Neural cell (in vitro differentiated cells): Measurements from ENCODE around the gene DCK. TPM values are rescaled to one million over a fixed set of nuclear protein-coding genes. Genes with fewer than 3 reads are reported as not detected.

Experiments used
- H2AFZ ChIP-seq: fragments of 200-600, 300-800 bp; sonication (generic), shearing (Covaris generic); 2 replicates; pipeline ENCODE4 v1.6.0; 2014; ENCODE audit warnings: low read depth, mild to moderate bottlenecking, antibody characterized with exemption, low read length, moderate library complexity
- H3F3A ChIP-seq: fragments of 200-600 bp; shearing (Covaris generic); 2 replicates; pipeline ENCODE4 v1.6.1; 2016; ENCODE audit warnings: mild to moderate bottlenecking, moderate library complexity, mixed read lengths, antibody characterized with exemption, low read length; ENCODE audit not compliant: insufficient read depth, poor library complexity, severe bottlenecking
- H3K27ac ChIP-seq: fragments of 200-600, 300-800 bp; sonication (generic), shearing (Covaris generic); 2 replicates; pipeline ENCODE4 v1.5.1; 2014; ENCODE audit warnings: mild to moderate bottlenecking, low read length, moderate library complexity
- H3K27me3 ChIP-seq: fragments of 300-800, 200-600 bp; sonication (generic), shearing (Covaris generic); 2 replicates; pipeline ENCODE4 v1.6.0; 2014; ENCODE audit warnings: mild to moderate bottlenecking, low read depth, low read length, moderate library complexity; ENCODE audit not compliant: insufficient read depth
- H3K36me3 ChIP-seq: fragments of 300-800, 200-600 bp; sonication (generic), shearing (Covaris generic); 2 replicates; pipeline ENCODE4 v1.5.1; 2014; ENCODE audit warnings: mild to moderate bottlenecking, antibody characterized with exemption, low read length, moderate library complexity; ENCODE audit not compliant: insufficient read depth
- H3K4me2 ChIP-seq: fragments of 300-800, 200-600 bp; sonication (generic), shearing (Covaris generic); 2 replicates; pipeline ENCODE4 v1.6.0; 2014; ENCODE audit warnings: mild to moderate bottlenecking, low read length
- H3K4me3 ChIP-seq: fragments of 300-800, 200-600 bp; sonication (generic), shearing (Covaris generic); 2 replicates; pipeline ENCODE4 v1.5.1; 2014; ENCODE audit warnings: mild to moderate bottlenecking, low read length, moderate library complexity
- H3K79me2 ChIP-seq: fragments of 200-600 bp; shearing (Covaris generic); replicated peaks from 2 replicates; pipeline ENCODE4 v1.6.0; 2014; ENCODE audit warnings: mild to moderate bottlenecking, low read length, moderate library complexity; ENCODE audit not compliant: insufficient read depth
- H3K9ac ChIP-seq: fragments of 300-800, 200-600 bp; sonication (generic), shearing (Covaris generic); 2 replicates; pipeline ENCODE4 v1.6.1; 2016; ENCODE audit warnings: mild to moderate bottlenecking, low read length, mixed read lengths
- H3K9me2 ChIP-seq: fragments of 200-600 bp; shearing (Covaris generic); 2 replicates; pipeline ENCODE4 v1.6.1; 2016; ENCODE audit warnings: mild to moderate bottlenecking, low read length, mixed read lengths; ENCODE audit not compliant: insufficient read depth
- H3K9me3 ChIP-seq: fragments of 200-600, 300-800 bp; sonication (generic), shearing (Covaris generic); 2 replicates; pipeline ENCODE4 v1.6.1; 2016; ENCODE audit warnings: mild to moderate bottlenecking, mixed run types, low read length, moderate library complexity, mixed read lengths
- H4K20me1 ChIP-seq: fragments of 200-600 bp; shearing (Covaris generic); 2 replicates; pipeline ENCODE4 v1.6.1; 2016; ENCODE audit warnings: mild to moderate bottlenecking, mixed run types; ENCODE audit not compliant: insufficient read depth
- EP300 ChIP-seq: fragments of 450-650 bp; conservative IDR thresholded peaks from 2 replicates; pipeline ENCODE4 v1.6.1; 2014; ENCODE audit warnings: antibody characterized with exemption, mild to moderate bottlenecking, moderate library complexity; ENCODE audit not compliant: poor library complexity, severe bottlenecking
- EZH2 ChIP-seq: fragments of 200-600, 300-800 bp; shearing (Covaris generic), sonication (generic); IDR thresholded peaks from 2 replicates; pipeline ENCODE4 v1.6.1; 2014; ENCODE audit warnings: antibody characterized with exemption, low read length, borderline replicate concordance, mild to moderate bottlenecking; ENCODE audit not compliant: insufficient read depth, poor library complexity, severe bottlenecking
- MXI1 ChIP-seq: fragments of 450-650 bp; conservative IDR thresholded peaks from 2 replicates; pipeline ENCODE4 v1.6.1; 2014; ENCODE audit warnings: antibody characterized with exemption, mild to moderate bottlenecking; ENCODE audit not compliant: poor library complexity, severe bottlenecking
- POLR2AphosphoS5 ChIP-seq: IDR thresholded peaks from 2 replicates; pipeline ENCODE4 v1.6.1; 2012
- RAD21 ChIP-seq: fragments of 450-650 bp; conservative IDR thresholded peaks from 2 replicates; pipeline ENCODE4 v1.6.1; 2014; ENCODE audit warnings: antibody characterized with exemption, mild to moderate bottlenecking, moderate library complexity
- SMC3 ChIP-seq: fragments of 450-650 bp; conservative IDR thresholded peaks from 2 replicates; pipeline ENCODE4 v1.6.1; 2014; ENCODE audit warnings: antibody characterized with exemption, mild to moderate bottlenecking, moderate library complexity; ENCODE audit not compliant: poor library complexity
- TAF1 ChIP-seq: IDR thresholded peaks from 2 replicates; pipeline ENCODE4 v1.6.1; 2012; ENCODE audit warnings: low read depth
- polyA plus RNA-seq: library from polyadenylated mRNA; depleted of rRNA; stranded (reverse); fragments of >200 nt; gene quantifications from 2 replicates; pipeline ENCODE4 v1.2.3, GENCODE V29; 2014
- TF ChIP-seq, protein P1 (sequence below): IDR thresholded peaks from 2 replicates; pipeline ENCODE4 v1.6.1; 2012; ENCODE audit warnings: borderline replicate concordance
- TF ChIP-seq, protein P2 (sequence below): fragments of 450-650 bp; IDR thresholded peaks from 2 replicates; pipeline ENCODE4 v1.5.1; 2014; ENCODE audit warnings: antibody characterized with exemption, mild to moderate bottlenecking, moderate library complexity; ENCODE audit not compliant: poor library complexity, severe bottlenecking

The DCK gene
- polyA plus RNA-seq, 1 donor from 2014 or later = 147 TPM

DNA sequence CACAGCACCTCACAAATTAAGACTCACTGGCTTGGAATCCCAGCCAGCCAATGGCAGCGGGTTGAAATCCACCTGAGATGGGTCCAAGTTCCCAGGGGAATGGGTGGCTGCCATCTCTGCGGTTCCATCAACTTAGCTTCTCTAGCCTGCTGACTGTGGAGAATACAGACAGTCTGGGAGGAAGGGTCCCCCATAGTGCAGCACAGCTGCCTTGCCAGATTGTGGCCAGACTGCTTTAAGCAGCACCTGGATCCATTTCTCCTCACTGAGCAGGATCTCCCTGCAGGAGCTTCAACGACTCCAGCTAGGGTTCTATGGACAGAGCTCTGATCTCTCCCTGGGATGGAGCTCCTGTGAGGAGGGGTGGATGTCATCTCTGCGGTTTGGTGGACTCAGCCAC is 51.8 kb downstream of the DCK start:
- Histone ChIP-seq H3K9me3 (no peaks in the 10 kb centered on the region), H3F3A (no peaks in the 10 kb centered on the region), H3K79me2 (no peaks in the 10 kb centered on the region), H3K9ac (no peak overlapping the region), H4K20me1 (no peaks in the 10 kb centered on the region), H3K27ac (no peak overlapping the region), H3K4me2 (no peak overlapping the region), H3K9me2 (no peaks in the 10 kb centered on the region), H2AFZ (no peak overlapping the region), H3K36me3 (no peaks in the 10 kb centered on the region), H3K4me3 (no peak overlapping the region), H3K27me3 (no peaks in the 10 kb centered on the region)
- no peak for TF ChIP-seq EZH2
- TF ChIP-seq RAD21 = no peak
- no peak for TF ChIP-seq MXI1
- TF ChIP-seq TAF1 = no peak
- no peak for TF ChIP-seq SMC3

DNA sequence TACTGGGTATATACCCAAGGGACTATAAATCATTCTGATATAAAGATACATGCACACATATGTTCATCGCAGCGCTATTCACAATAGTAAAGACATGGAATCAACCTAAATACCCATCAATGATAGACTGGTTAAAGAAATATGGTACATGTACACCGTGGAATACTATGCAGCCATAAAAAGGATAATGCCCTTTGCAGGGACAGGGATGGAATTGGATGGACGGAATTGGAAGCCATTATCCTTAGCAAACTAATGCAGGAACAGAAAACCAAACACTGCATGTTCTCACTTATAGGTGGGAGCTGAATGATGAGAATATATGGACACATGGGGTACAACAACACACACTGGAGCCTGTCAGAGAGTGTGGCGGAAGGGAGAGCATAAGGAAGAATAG is 55.9 kb downstream of the DCK start:
- Histone ChIP-seq H3K4me3 (no peak overlapping the region), H3K9ac (no peak overlapping the region), H3K27ac (no peak overlapping the region), H3K27me3 (no peaks in the 10 kb centered on the region), H3K9me2 (no peaks in the 10 kb centered on the region), H2AFZ (no peak overlapping the region), H3F3A (no peaks in the 10 kb centered on the region), H3K36me3 (no peaks in the 10 kb centered on the region), H4K20me1 (no peaks in the 10 kb centered on the region), H3K9me3 (no peaks in the 10 kb centered on the region), H3K79me2 (no peaks in the 10 kb centered on the region), H3K4me2 (no peak overlapping the region)
- TF ChIP-seq, protein P1, sequence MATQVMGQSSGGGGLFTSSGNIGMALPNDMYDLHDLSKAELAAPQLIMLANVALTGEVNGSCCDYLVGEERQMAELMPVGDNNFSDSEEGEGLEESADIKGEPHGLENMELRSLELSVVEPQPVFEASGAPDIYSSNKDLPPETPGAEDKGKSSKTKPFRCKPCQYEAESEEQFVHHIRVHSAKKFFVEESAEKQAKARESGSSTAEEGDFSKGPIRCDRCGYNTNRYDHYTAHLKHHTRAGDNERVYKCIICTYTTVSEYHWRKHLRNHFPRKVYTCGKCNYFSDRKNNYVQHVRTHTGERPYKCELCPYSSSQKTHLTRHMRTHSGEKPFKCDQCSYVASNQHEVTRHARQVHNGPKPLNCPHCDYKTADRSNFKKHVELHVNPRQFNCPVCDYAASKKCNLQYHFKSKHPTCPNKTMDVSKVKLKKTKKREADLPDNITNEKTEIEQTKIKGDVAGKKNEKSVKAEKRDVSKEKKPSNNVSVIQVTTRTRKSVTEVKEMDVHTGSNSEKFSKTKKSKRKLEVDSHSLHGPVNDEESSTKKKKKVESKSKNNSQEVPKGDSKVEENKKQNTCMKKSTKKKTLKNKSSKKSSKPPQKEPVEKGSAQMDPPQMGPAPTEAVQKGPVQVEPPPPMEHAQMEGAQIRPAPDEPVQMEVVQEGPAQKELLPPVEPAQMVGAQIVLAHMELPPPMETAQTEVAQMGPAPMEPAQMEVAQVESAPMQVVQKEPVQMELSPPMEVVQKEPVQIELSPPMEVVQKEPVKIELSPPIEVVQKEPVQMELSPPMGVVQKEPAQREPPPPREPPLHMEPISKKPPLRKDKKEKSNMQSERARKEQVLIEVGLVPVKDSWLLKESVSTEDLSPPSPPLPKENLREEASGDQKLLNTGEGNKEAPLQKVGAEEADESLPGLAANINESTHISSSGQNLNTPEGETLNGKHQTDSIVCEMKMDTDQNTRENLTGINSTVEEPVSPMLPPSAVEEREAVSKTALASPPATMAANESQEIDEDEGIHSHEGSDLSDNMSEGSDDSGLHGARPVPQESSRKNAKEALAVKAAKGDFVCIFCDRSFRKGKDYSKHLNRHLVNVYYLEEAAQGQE = no peak
- TF ChIP-seq POLR2AphosphoS5 = no peak
- TF ChIP-seq EZH2 = no peak
- TF ChIP-seq RAD21 = no peak
- TF ChIP-seq EP300 = no peak
- no peak for TF ChIP-seq TAF1
- TF ChIP-seq, protein P2, sequence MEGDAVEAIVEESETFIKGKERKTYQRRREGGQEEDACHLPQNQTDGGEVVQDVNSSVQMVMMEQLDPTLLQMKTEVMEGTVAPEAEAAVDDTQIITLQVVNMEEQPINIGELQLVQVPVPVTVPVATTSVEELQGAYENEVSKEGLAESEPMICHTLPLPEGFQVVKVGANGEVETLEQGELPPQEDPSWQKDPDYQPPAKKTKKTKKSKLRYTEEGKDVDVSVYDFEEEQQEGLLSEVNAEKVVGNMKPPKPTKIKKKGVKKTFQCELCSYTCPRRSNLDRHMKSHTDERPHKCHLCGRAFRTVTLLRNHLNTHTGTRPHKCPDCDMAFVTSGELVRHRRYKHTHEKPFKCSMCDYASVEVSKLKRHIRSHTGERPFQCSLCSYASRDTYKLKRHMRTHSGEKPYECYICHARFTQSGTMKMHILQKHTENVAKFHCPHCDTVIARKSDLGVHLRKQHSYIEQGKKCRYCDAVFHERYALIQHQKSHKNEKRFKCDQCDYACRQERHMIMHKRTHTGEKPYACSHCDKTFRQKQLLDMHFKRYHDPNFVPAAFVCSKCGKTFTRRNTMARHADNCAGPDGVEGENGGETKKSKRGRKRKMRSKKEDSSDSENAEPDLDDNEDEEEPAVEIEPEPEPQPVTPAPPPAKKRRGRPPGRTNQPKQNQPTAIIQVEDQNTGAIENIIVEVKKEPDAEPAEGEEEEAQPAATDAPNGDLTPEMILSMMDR = no peak
- no peak for TF ChIP-seq MXI1
- no peak for TF ChIP-seq SMC3

DNA sequence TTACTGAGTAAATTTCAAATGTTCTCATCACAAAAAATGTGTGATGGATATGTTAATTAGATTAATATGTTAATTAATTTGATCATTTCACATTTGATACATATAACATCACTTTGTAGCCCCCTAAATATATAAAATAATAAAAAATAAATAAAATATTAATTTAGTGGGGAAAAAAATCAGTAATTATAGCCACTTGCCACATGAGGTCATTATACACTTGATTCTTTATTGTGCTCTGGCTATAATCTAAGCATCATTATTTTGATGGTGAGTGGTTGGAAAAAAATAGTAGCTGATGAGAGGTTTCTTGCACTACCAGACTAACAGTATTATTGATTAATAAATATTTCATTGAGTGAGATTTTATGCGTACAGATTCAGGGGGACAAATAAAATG is 57.4 kb downstream of the DCK start:
- no peak overlapping the region for H3K9ac ChIP-seq
- no peak overlapping the region for H3K4me3 ChIP-seq
- H3K36me3 ChIP-seq = no peaks in the 10 kb centered on the region
- H3K27me3 ChIP-seq = no peaks in the 10 kb centered on the region
- no peak overlapping the region for H2AFZ ChIP-seq
- no peaks in the 10 kb centered on the region for H4K20me1 ChIP-seq
- no peak overlapping the region for H3K27ac ChIP-seq
- H3K79me2 ChIP-seq = no peaks in the 10 kb centered on the region
- no peaks in the 10 kb centered on the region for H3K9me3 ChIP-seq
- H3F3A ChIP-seq = no peaks in the 10 kb centered on the region
- TF ChIP-seq SMC3 (no peak), MXI1 (no peak), RAD21 (no peak), EP300 (no peak), EZH2 (no peak), TAF1 (no peak), POLR2AphosphoS5 (no peak)
- TF ChIP-seq, protein P1 = no peak
- no peaks in the 10 kb centered on the region for H3K9me2 ChIP-seq
- no peak overlapping the region for H3K4me2 ChIP-seq
